GM12878 (cell line): ENCODE data around the gene CLDN34. TPM values are rescaled to one million over a fixed set of nuclear protein-coding genes. Genes with fewer than 3 reads are reported as not detected.
A peak's percentile ranks its signal among the peaks of the same experiment; 100 is the strongest.

Source experiments
- ATAC-seq: fragments of 200-7000 bp; cut with Tn5 transposase; 3 replicates; pipeline ENCODE4 v1.9.1; 2020; ENCODE audit warnings: mild to moderate bottlenecking, moderate library complexity
- BruUV-seq: library from RNA; stranded (reverse); fragments of 400-500 nt; replicated peaks from 2 replicates; lab custom pipeline; 2021; lab: Mats Ljungman, UMichigan
- CTCF ChIA-PET: fragments of 300-600 bp; sonication (Branson Sonifier 250); formaldehyde crosslinking; extraction: SDS; loops from one replicate; lab custom pipeline; 2021; ENCODE audit warnings: inconsistent platforms; lab: Yijun Ruan, JAX
- POLR2A ChIA-PET: fragments of 350-600 bp; formaldehyde crosslinking; extraction: SDS; loops from one replicate; lab custom pipeline; 2021; ENCODE audit warnings: inconsistent platforms; lab: Charles Lee
- RAD21 ChIA-PET: fragments of 300-600 bp; sonication (Branson Sonifier 250); formaldehyde crosslinking; loops from one replicate; lab custom pipeline; 2023; ENCODE audit warnings: antibody characterized with exemption; ENCODE audit not compliant: unreplicated experiment; lab: Charles Lee
- SMC1A ChIA-PET: fragments of 300-600 bp; sonication (Branson Sonifier 250); formaldehyde crosslinking; loops from one replicate; lab custom pipeline; 2023; ENCODE audit not compliant: unreplicated experiment, uncharacterized antibody; lab: Charles Lee
- DNase-seq: peaks from one replicate; pipeline ENCODE4 v3.0.0-alpha.2; 2011; ENCODE audit warnings: low read depth, low spot score
- FAIRE-seq: peaks from 3 replicates; lab custom pipeline; 2011; peaks lifted over from hg19 to GRCh38; lab: Jason Lieb, UNC
- H2AFZ ChIP-seq: 2 replicates; pipeline ENCODE4 v1.6.0; 2011; ENCODE audit warnings: low read depth, low read length, control low read depth; ENCODE audit not compliant: control insufficient read depth
- H3K27ac ChIP-seq: 2 replicates; pipeline ENCODE4 v1.5.1; 2011; ENCODE audit warnings: control low read depth; ENCODE audit not compliant: control insufficient read depth, insufficient read depth
- H3K27me3 ChIP-seq, 2 experiments: replicated peaks in 1 of 2; 2 replicates each; pipeline versions ENCODE4 v1.6.0 to v1.6.1; 2011; ENCODE audit warnings: low read length in 1 of 2; ENCODE audit not compliant: control insufficient read depth in 2 of 2, insufficient read depth in 2 of 2
- H3K36me3 ChIP-seq, 2 experiments: 2 replicates each; pipeline ENCODE4 v1.5.1; 2011; ENCODE audit warnings: low read length in 1 of 2; ENCODE audit not compliant: control insufficient read depth in 2 of 2, insufficient read depth in 2 of 2
- H3K4me1 ChIP-seq: 2 replicates; pipeline ENCODE4 v1.6.1; 2011; ENCODE audit warnings: mild to moderate bottlenecking, low read length, moderate library complexity, mixed read lengths; ENCODE audit not compliant: control insufficient read depth, insufficient read depth
- H3K4me2 ChIP-seq: 2 replicates; pipeline ENCODE4 v1.6.0; 2011; ENCODE audit warnings: control low read depth; ENCODE audit not compliant: control insufficient read depth, insufficient read depth
- H3K4me3 ChIP-seq: fragments of 200-600 bp; sonication (generic); 2 replicates; pipeline ENCODE4 v1.5.1; 2016
- H3K79me2 ChIP-seq: 2 replicates; pipeline ENCODE4 v1.6.0; 2011; ENCODE audit warnings: low read length; ENCODE audit not compliant: control insufficient read depth, insufficient read depth
- H3K9ac ChIP-seq: 2 replicates; pipeline ENCODE4 v1.8.0; 2011; ENCODE audit warnings: low read length, control low read depth, mixed read lengths; ENCODE audit not compliant: control insufficient read depth, insufficient read depth
- H3K9me3 ChIP-seq: replicated peaks from 3 replicates; pipeline ENCODE4 v1.5.1; 2011; ENCODE audit warnings: mild to moderate bottlenecking, low read length; ENCODE audit not compliant: control insufficient read depth, insufficient read depth
- H4K20me1 ChIP-seq: 2 replicates; pipeline ENCODE4 v1.6.0; 2011; ENCODE audit not compliant: control insufficient read depth, insufficient read depth
- E2F8 ChIP-seq: fragments of 450-650 bp; IDR thresholded peaks from 2 replicates; pipeline ENCODE4 v1.6.1; 2018; ENCODE audit warnings: mild to moderate bottlenecking, low read depth, moderate library complexity; ENCODE audit not compliant: partially characterized antibody
- ETV6 ChIP-seq, 2 experiments: fragments of 450-650 bp in 1 of 2; IDR thresholded peaks in 1 of 2; conservative IDR thresholded peaks in 1 of 2; 2 replicates each; pipeline ENCODE4 v1.6.1; 2014; ENCODE audit warnings: antibody characterized with exemption in 1 of 2, borderline replicate concordance in 1 of 2, low read depth in 1 of 2, mild to moderate bottlenecking in 1 of 2, moderate library complexity in 1 of 2
- MYB ChIP-seq: fragments of 150-350 bp; IDR thresholded peaks from 2 replicates; pipeline ENCODE4 v1.6.1; 2014; ENCODE audit warnings: mild to moderate bottlenecking, low read depth, low read length, borderline replicate concordance
- POLR2A ChIP-seq: IDR thresholded peaks from 2 replicates; pipeline ENCODE4 v1.6.1; 2011; ENCODE audit warnings: low read depth, mild to moderate bottlenecking, low read length
- SMC3 ChIP-seq: IDR thresholded peaks from 2 replicates; pipeline ENCODE4 v1.6.1; 2011; ENCODE audit warnings: low read length, improper control_type of control experiment, borderline replicate concordance
- SP1 ChIP-seq: IDR thresholded peaks from one replicate; pipeline ENCODE4 v1.6.1; 2011; ENCODE audit warnings: low read depth, low read length
- SPI1 ChIP-seq: IDR thresholded peaks from 2 replicates; pipeline ENCODE4 v1.6.1; 2011; ENCODE audit warnings: low read depth, mild to moderate bottlenecking, low read length, moderate library complexity, borderline replicate concordance; ENCODE audit not compliant: insufficient read depth
- USF1 ChIP-seq: IDR thresholded peaks from 2 replicates; pipeline ENCODE4 v1.6.1; 2011; ENCODE audit warnings: borderline replicate concordance, low read depth, mild to moderate bottlenecking, moderate library complexity, mixed read lengths, low read length; ENCODE audit not compliant: insufficient read depth; ENCODE audit errors: extremely low read length
- USF2 ChIP-seq: IDR thresholded peaks from 2 replicates; pipeline ENCODE4 v1.6.1; 2011; ENCODE audit warnings: low read depth, low read length, improper control_type of control experiment, borderline replicate concordance
- ZNF207 ChIP-seq: fragments of 450-650 bp; IDR thresholded peaks from 2 replicates; pipeline ENCODE4 v1.6.1; 2014; ENCODE audit warnings: antibody characterized with exemption, mild to moderate bottlenecking, borderline replicate concordance
- ZNF384 ChIP-seq: IDR thresholded peaks from 2 replicates; pipeline ENCODE4 v1.6.1; 2012; ENCODE audit warnings: low read depth, mild to moderate bottlenecking, low read length, improper control_type of control experiment, borderline replicate concordance
- WGBS: methylation state at CpG from one replicate; pipeline ENCODE4 v1.1.6; 2016; ENCODE audit warnings: low lambda C conversion rate; ENCODE audit not compliant: insufficient replicate concordance, insufficient coverage; ENCODE audit errors: missing lambda C conversion rate; 5-methylcytosine and 5-hydroxymethylcytosine counted together
- in situ Hi-C: fragments of 300-500 bp; cut with MboI; formaldehyde crosslinking; loops from 9 replicates; pipeline ENCODE4 v1.14.3; 2018; ENCODE audit warnings: mixed read lengths
- intact Hi-C: fragments of 100-400 bp; cut with micrococcal nuclease; formaldehyde crosslinking; loops from one replicate; pipeline ENCODE4 v1.14.2; 2022; ENCODE audit not compliant: unreplicated experiment
- polyA plus RNA-seq, 11 experiments: library from polyadenylated mRNA; depleted of rRNA in 4 of 11; unstranded in 6 of 11; stranded (reverse) in 5 of 11; fragments of >200 nt; fragmentation: Nextera tagmentation in 4 of 11; fragmentation: Illumina TruSeq in 1 of 11; extraction: Ambion mirVana in 4 of 11; extraction: Trizol in 1 of 11; gene quantifications; 1 replicate in 1 of 11; 2 replicates in 10 of 11; pipeline versions ENCODE4 v1.2.1 to v1.2.3, GENCODE V29; 2011 to 2016; ENCODE audit warnings: inconsistent platforms in 2 of 11, missing spikeins in 2 of 11, low read depth in 1 of 11
- total RNA-seq, 4 experiments: library from RNA; depleted of rRNA in 3 of 4; stranded (reverse); fragments of >200 nt in 3 of 4; fragmentation: Illumina TruSeq in 1 of 4; extraction: Trizol in 1 of 4; gene quantifications; 2 replicates each; pipeline versions ENCODE4 v1.2.1 to v1.2.3, GENCODE V29; 2013 to 2021

CLDN34 gene
- total and polyA plus RNA-seq, 10 of the 15 experiments (the other 5 are each of a cell fraction or from before 2014, with no cell fraction given): not detected

GRCh38 chrX:9958183-9958582 lies 9.0 kb upstream of the CLDN34 start:
- FAIRE-seq (no peak), ATAC-seq (0 out of 3 replicates have a peak, but pooled peaks have one; percentile 17), DNase-seq (no peak)
- H3K4me3 ChIP-seq: no peak overlapping the region
- in situ Hi-C loops (no loop called here), intact Hi-C loops (no loop called here)
- WGBS: 41% methylated on average over 5 of the region's 5 CpGs
- H3K27me3 ChIP-seq: no peaks in the 10 kb centered on the region
- no peak overlapping the region for H3K27ac ChIP-seq
- no peaks in the 10 kb centered on the region; the same call in 2 of the 3 replicates for H3K9me3 ChIP-seq
- RAD21 ChIA-PET: no interaction called here
- CTCF ChIA-PET: interaction anchor here (0.6 to 1.0 kb wide), 3 partner anchors 12 to 1000 kb away, joined by 3 to 4 read pairs (median 4); no protein-coding TSS in a partner anchor
- no peaks in the 10 kb centered on the region for H3K4me1 ChIP-seq
- POLR2A ChIA-PET: interaction anchor here (0.5 kb wide), 1 partner anchor 115 kb away, joined by 3 read pairs; no protein-coding TSS in a partner anchor
- no peak overlapping the region for H3K9ac ChIP-seq
- H2AFZ ChIP-seq: no peak overlapping the region
- no TSS peak for BruUV-seq
- H3K79me2 ChIP-seq: no peaks in the 10 kb centered on the region
- H3K36me3 ChIP-seq: no peaks in the 10 kb centered on the region
- SMC1A ChIA-PET: interaction anchor here (0.7 kb wide), 1 partner anchor 65 kb away, joined by 3 read pairs; no protein-coding TSS in a partner anchor
- TF ChIP-seq ZNF207 (no peak), SMC3 (no peak), SPI1 (peak; percentile 31; the same call in 1 of the 2 replicates), POLR2A (no peak), SP1 (no peak), MYB (no peak), E2F8 (no peak), USF1 (no peak), ETV6 (conservative IDR thresholded peaks at IDR 0.05 in 1 of 2, IDR thresholded peaks at IDR 0.05 in 1 of 2; ENCODE audit: borderline replicate concordance in 1 of 2, low read depth in 1 of 2) (no peak), ZNF384 (peak; percentile 38; the same call in 1 of the 2 replicates), USF2 (no peak)
- H3K4me2 ChIP-seq: no peak overlapping the region
- no peaks in the 10 kb centered on the region for H4K20me1 ChIP-seq
